ENCODE results near the gene GPN2.
"Not testable (repeated sequence)": the region's sequence is repeated elsewhere in the genome, so short reads cannot be mapped to it uniquely, and the experiment has no call there.

Gene GPN2

DNA sequence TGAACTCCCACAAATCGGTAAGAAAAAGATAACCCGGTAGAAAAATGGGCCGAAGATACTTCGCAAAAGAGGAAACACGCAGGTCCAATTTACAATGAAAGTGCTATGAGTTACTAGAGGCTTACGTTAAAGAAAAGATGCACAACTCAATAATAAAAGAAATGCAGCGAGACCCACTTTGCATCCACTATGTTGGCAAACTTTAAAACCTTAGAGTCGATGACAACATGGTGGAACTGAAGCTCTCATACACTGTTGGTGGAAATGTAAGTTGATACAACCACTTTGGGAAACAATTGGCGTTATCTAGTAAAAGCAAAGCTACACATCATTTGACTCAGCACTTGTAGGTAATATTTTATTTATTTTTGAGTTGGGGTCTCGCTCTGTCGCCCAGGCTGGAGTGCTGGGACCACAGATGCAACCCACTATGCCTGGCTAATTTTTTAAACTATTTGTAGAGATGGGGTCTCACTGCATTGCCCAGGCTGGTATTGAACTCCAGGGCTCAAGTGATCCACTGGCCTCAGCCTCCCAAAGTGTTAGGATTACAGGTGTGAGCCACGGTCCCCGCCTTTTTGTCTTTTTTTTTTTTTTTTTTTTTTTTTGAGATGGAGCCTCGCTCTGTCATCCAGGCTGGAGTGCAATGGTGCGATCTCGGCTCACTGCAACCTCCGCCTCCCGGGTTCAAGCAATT, 10.9 kb upstream of the GPN2 start:
- DNase-seq (ENCODE audit: low spot score): no peak
- FAIRE-seq: no peak

- peak; percentile 83 for DNase-seq (ENCODE audit: low spot score)
- peak; percentile 65 for FAIRE-seq
Observed at GRCh38 chr1:26900001-26900814, 10.1 kb upstream of the GPN2 start, which contains the start of gene GPATCH3. TSS of gene GPATCH3 (minus strand) at chr1:26900467. CDS start at chr1:26900442, 25 bp downstream.

DNA sequence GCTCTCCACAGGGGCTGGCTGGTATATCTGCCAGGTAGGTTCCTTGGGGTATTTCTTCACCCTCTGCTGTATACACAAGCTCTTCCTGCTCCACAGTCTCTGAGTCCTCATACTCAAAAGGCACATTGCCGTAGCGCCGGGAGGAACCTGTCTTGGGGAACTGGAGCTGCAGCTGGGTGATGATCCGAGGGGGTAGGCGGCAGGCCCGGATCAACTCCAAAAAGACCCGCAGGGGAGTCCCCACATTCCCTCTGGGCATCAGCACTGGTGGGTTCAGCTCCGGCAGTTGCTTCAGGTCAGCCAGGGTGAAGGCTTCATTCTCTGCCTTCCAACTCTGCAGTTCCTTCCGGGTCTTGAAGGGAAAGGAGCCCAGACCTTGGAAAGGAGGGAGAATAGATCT, 7.3 kb upstream of the GPN2 start:
- FAIRE-seq (no peak), DNase-seq (ENCODE audit: low spot score) (no peak)

DNA sequence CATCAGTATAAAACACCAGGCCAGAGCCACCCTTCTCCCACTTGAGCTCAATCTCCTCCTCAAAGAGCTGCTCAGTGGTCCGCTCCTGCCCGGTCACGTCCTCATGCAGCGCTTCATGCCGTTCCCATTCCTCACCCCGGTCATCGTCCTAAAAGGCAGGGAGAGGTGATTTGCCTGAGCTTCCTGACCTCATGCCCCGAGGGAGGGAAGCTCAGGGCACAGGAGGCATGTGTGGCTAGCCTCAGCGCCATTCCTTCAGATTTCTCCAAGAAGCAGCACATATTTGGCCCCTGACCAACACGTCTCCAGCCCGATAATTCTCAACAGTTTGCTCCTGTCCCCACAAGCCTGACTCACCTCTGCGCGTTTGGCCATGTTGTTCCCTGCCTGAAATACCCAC, 4.2 kb upstream of the GPN2 start:
- no peak for FAIRE-seq
- no peak for DNase-seq (ENCODE audit: low spot score)

GRCh38 chr1:26890467-26890796, 349 bp upstream of the GPN2 start:
- FAIRE-seq: no peak
- DNase-seq (ENCODE audit: low spot score): no peak

DNA sequence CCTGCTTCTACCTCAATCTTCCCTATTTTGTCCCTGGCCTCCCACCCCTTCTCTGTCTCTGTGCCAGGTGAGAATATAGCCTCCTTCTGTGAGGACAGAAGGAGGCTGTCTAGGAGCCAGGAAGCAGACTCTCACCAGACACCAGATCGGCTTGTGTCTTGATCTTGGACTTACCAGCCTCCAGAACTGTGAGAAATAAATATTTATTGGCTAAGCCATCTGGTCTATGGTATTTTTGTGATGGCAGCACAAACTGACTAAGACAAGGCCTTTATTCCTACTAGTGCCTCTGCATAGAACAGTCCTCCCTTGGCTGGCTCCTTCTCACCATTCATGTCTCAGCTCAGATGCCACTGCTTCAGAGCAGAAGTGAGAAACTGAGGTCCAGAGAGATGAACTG, 1.9 kb downstream of the GPN2 start:
- DNase-seq (ENCODE audit: low spot score) (no peak), FAIRE-seq (no peak)

GRCh38 chr1:26887125-26887524, 3.0 kb downstream of the GPN2 start:
- FAIRE-seq: no peak
- peak; percentile 23 for DNase-seq (ENCODE audit: low spot score)

DNA sequence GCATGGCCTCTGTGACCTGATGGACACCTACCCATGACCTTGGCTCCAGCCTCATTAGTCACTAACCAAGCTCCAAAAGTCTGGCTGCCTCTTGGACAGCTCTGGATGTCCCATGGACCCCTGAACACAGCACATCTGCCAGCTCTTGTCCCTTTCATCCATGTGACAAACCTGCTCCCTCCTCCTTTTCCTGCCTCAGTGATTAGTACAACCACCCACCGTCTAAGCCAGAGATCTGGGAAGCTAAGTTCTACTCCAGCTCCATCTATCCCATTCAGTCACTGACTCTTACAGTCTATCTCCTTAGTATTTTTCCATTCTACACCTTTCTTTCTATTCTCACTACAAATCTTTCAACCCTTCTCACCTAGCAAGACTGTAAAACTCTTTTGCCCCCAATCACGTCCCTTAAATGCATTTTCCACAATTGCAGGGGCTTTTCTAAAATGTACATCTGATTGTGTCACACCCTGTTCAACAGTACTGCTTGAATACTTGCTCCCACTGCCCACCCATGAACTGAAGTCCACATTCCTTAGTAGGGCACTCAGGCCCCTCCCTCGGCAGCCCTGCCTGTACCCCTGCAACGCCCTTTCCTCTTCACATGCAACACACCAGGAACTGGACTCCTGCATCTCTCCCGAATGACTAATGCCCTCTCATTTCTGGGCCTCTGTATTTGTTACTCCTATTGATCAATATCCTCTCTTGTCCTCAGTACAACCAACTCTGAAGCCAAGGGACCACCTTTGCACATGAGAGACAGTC, 7.2 kb downstream of the GPN2 start:
- DNase-seq (ENCODE audit: low spot score) (no peak), FAIRE-seq (no peak)

DNA sequence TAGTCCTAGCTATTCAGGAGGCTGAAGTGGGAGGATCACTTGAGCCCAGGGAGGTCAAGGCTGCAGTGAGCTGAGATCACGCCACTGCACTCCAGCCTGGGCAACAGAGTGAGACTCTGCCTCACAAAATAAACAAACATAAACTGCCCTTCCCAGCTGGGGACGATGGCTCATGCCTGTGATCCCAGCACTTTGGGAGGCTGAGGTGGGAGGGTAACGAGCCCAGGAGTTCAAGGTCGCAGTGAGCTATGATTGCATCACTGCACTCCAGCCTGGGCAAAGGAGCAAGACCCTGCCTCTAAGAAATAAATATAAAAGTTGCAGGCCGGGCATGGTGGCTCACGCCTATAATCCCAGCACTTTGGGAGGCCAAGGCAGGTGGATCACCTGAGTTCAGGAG, 8.5 kb downstream of the GPN2 start:
- FAIRE-seq; DNase-seq (ENCODE audit: low spot score): not testable (repeated sequence)

DNA sequence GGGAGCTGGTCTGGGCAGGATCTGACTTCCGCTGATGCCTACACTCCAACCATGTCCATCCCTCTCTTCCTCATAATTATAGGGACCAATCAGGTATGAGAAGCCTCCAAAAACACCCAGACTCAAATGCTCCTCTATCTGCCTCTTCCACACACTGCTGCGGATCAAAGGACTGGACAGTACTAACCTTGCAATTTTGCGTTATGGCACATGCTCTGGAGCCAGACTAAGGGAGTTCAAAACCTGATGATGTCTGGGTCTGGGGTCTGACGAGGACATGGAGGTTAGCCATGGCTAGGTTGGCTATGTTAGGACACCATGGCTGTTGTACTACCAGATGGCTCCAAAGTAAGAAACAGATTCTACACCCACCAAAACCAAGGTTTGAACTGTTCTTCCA, 10.3 kb downstream of the GPN2 start:
- no peak for FAIRE-seq

DNA sequence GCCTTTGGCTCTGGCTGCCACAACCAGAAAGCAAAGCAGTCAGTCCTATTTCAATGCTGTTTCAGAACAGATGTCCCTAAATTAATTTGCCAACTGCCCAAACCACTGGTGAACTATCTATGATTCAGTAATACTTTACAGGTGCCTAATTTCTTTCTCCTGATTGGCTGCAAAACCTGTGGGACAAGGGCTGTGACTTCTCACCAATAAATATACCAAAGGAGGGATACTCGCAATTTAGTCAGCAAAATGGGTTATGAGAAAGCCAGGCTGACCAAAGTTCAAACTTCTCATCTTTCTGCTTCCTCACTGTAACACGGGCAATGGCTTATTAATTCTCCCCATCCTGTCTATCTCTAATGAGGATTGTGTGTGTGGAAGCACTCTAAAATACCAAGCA, 12.8 kb downstream of the GPN2 start:
- FAIRE-seq (no peak), DNase-seq (ENCODE audit: low spot score) (no peak)

More for the DNA sequence above, 10.3 kb downstream of the GPN2 start:
- DNase-seq (ENCODE audit: low spot score): no peak

- DNase-seq (ENCODE audit: low spot score): no peak
- no peak for FAIRE-seq
Observed at GRCh38 chr1:26874896-26875295, 15.2 kb downstream of the GPN2 start.

DNA sequence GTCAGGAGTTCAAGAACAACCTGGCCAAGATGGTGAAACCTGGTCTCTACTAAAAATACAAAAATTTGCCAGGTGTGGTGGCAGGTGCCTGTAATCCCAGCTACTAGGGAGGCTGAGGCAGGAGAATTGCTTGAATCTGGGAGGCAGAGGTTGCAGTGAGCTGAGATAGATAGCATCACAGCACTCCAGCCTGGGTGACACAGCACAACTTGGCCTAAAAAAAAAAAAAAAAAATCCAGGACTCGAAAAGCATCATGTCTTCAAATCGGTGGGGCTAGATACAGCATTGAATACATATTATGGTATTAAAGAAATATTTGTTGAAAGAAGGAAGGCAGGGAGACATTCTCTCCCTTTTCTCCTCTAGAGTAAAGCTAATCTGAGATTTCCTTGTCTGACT, 17.0 kb downstream of the GPN2 start:
- not testable (repeated sequence) for FAIRE-seq; DNase-seq (ENCODE audit: low spot score)

DNA sequence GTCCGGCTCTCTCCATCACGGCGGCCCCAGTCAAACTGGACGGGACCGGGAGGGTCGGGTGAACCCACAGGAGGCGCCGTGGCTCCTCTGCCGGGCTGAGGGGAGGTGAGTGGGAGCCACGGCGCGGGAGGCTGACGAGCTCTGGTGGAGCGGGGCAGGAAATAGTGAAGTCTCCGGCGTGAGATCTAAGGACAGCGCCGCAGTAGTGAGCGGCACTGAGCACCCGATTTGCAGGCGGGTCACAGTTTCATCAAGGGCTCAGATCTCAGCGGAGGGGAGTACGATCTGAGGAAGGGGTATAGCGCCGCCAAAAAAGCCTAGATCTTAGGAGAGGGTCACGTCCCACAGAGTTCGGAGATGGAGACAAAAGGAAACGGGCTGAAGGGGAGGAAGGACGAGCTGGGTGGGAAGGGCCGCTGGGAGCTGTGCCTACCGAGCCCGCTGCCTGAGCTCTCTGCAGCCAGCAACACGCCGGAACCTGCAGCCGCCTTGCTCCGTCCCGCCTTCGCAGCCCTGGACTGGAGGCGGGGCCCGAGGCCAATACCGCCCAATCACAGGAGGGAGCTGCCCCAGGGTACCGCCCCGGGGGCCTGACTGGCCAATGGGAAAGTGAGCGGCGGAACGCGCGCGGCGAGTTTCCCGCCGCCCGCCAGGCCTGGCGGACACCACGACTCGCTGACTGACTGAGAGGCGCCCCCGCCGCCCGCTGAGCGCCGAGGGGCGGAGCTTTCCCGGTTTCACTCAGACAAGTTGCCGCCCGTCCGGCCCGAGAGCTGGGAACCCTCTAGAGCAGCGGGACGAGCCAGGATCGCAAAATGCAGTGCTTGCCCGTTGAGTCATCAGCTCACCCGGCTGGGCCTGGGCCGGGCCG, 25.2 kb downstream of the GPN2 start:
- FAIRE-seq (peak; percentile 88), DNase-seq (ENCODE audit: low spot score) (peak; percentile 97)

DNA sequence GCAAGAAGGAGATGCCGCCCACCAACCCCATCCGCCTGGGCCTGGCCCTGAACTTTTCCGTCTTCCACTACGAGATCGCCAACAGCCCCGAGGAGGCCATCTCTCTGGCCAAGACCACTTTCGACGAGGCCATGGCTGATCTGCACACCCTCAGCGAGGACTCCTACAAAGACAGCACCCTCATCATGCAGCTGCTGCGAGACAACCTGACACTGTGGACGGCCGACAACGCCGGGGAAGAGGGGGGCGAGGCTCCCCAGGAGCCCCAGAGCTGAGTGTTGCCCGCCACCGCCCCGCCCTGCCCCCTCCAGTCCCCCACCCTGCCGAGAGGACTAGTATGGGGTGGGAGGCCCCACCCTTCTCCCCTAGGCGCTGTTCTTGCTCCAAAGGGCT, 26.4 kb downstream of the GPN2 start:
- no peak for DNase-seq (ENCODE audit: low spot score)
- FAIRE-seq: no peak

DNA sequence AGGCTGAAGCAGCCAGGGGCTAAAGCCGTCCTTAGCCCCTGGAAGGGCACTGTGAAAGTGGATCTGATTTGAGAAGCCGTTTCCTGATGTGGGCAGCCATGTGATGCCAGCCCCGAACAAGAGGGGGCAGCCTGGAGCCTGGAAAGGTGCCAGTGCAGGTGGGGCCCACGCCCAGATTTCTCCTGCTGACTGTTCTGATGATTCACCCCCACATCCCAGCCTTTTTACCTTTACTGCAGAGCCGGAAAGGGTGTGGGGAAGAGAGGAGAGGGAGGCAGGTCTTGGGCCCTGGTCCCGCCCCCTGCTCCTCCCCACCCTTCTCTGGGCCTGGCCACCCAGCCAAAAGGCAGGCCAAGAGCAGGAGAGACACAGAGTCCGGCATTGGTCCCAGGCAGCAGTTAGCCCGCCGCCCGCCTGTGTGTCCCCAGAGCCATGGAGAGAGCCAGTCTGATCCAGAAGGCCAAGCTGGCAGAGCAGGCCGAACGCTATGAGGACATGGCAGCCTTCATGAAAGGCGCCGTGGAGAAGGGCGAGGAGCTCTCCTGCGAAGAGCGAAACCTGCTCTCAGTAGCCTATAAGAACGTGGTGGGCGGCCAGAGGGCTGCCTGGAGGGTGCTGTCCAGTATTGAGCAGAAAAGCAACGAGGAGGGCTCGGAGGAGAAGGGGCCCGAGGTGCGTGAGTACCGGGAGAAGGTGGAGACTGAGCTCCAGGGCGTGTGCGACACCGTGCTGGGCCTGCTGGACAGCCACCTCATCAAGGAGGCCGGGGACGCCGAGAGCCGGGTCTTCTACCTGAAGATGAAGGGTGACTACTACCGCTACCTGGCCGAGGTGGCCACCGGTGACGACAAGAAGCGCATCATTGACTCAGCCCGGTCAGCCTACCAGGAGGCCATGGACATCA, 27.1 kb downstream of the GPN2 start, which contains the start of gene SFN:
Gene SFN, plus strand, starts transcription at position 369 of the 904 bp plus-strand sequence. Its CDS starts 64 bp downstream, at position 433.
- DNase-seq (ENCODE audit: low spot score) (peak; percentile 75), FAIRE-seq (no peak)

DNA sequence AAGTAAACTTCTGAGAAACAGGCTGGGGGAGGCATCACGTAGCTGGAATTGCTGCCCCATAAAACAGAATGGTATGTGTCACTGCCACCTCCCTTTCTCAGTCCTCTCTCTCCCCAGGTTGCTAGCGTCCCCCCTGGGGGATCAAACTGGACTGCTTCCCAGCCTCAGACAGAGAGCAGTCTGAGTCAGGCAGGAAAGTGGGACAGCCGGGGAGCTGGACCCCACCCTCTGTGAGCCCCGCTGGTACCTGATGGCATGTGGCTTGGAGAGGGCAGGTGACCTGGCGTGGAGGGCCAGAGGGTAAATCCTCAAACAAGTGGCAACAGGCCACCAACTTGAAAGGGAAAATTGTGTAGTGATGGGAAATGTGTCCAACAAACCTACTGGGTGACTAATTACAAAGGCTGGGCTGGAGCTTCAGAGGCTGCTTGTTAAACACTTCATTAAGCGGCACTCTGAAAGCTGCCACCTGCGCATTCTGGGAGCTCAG, 28.1 kb downstream of the GPN2 start:
- peak; percentile 7 for DNase-seq (ENCODE audit: low spot score)
- FAIRE-seq: no peak

- no peak for FAIRE-seq
- DNase-seq (ENCODE audit: low spot score): peak; percentile 12
Observed at GRCh38 chr1:26861286-26861701, 28.8 kb downstream of the GPN2 start.

- FAIRE-seq (no peak), DNase-seq (ENCODE audit: low spot score) (peak; percentile 52)
Observed at GRCh38 chr1:26858891-26859640, 31.0 kb downstream of the GPN2 start.
